Mucosa of stomach (tissue), 1 donor: Measurements from ENCODE around the gene ATOH8.
A peak's percentile ranks its signal among the peaks of the same experiment; 100 is the strongest.

Source experiments
- H3K27me3 ChIP-seq: one replicate; pipeline ENCODE4 v1.7.0; 2013; ENCODE audit warnings: mild to moderate bottlenecking, low read length; ENCODE audit not compliant: control insufficient read depth, insufficient read depth
- H3K36me3 ChIP-seq: one replicate; pipeline ENCODE4 v1.7.0; 2013; ENCODE audit warnings: low read length; ENCODE audit not compliant: control insufficient read depth, insufficient read depth
- H3K4me1 ChIP-seq: one replicate; pipeline ENCODE4 v1.7.0; 2013; ENCODE audit warnings: mild to moderate bottlenecking, low read length; ENCODE audit not compliant: control insufficient read depth, insufficient read depth
- H3K4me3 ChIP-seq: one replicate; pipeline ENCODE4 v1.7.0; 2013; ENCODE audit warnings: low read length
- H3K9ac ChIP-seq: one replicate; pipeline ENCODE4 v1.7.0; 2013; ENCODE audit warnings: mild to moderate bottlenecking, low read length, moderate library complexity
- H3K9me3 ChIP-seq: one replicate; pipeline ENCODE4 v1.7.0; 2013; ENCODE audit warnings: mild to moderate bottlenecking, low read length, moderate library complexity; ENCODE audit not compliant: control insufficient read depth
- donor health status: Pancreatic carcinoma.

Gene ATOH8

GRCh38 chr2:85753035-85753524 lies 711 bp upstream of the ATOH8 start:
- peaks cover 35% of the 10 kb centered on the region for H3K27me3 ChIP-seq
- H3K9ac ChIP-seq, result no peak overlapping the region
- no peaks in the 10 kb centered on the region for H3K36me3 ChIP-seq
- no peaks in the 10 kb centered on the region for H3K9me3 ChIP-seq
- no peak overlapping the region for H3K4me3 ChIP-seq
- peaks cover 48% of the 10 kb centered on the region for H3K4me1 ChIP-seq

GRCh38 chr2:85754313-85755095 lies 713 bp downstream of the ATOH8 start:
- Histone ChIP-seq H3K9ac (peak overlapping the region; percentile 45), H3K9me3 (no peaks in the 10 kb centered on the region), H3K4me3 (peak overlapping the region; percentile 49), H3K36me3 (no peaks in the 10 kb centered on the region), H3K4me1 (peaks cover 48% of the 10 kb centered on the region), H3K27me3 (peaks cover 35% of the 10 kb centered on the region)

- Histone ChIP-seq H3K4me1 (peaks cover 47% of the 10 kb centered on the region), H3K36me3 (no peaks in the 10 kb centered on the region), H3K9ac (peak overlapping the region; percentile 45), H3K27me3 (peaks cover 35% of the 10 kb centered on the region), H3K4me3 (peak overlapping the region; percentile 49), H3K9me3 (no peaks in the 10 kb centered on the region)
Measured at GRCh38 chr2:85755122-85756027, 1.6 kb downstream of the ATOH8 start.

GRCh38 chr2:85756195-85756594 lies 2.4 kb downstream of the ATOH8 start:
- H3K4me3 ChIP-seq, result no peak overlapping the region
- no peaks in the 10 kb centered on the region for H3K9me3 ChIP-seq
- no peaks in the 10 kb centered on the region for H3K36me3 ChIP-seq
- H3K4me1 ChIP-seq, result peaks cover 52% of the 10 kb centered on the region
- H3K27me3 ChIP-seq, result peaks cover 35% of the 10 kb centered on the region
- peak overlapping the region; percentile 17 for H3K9ac ChIP-seq

- no peaks in the 10 kb centered on the region for H3K9me3 ChIP-seq
- H3K9ac ChIP-seq, result peak overlapping the region; percentile 36
- H3K36me3 ChIP-seq, result no peaks in the 10 kb centered on the region
- H3K4me3 ChIP-seq, result no peak overlapping the region
- peaks cover 34% of the 10 kb centered on the region for H3K27me3 ChIP-seq
- H3K4me1 ChIP-seq, result peaks cover 58% of the 10 kb centered on the region
Measured at GRCh38 chr2:85756822-85757435, 3.1 kb downstream of the ATOH8 start.

GRCh38 chr2:85757860-85758259 lies 4.1 kb downstream of the ATOH8 start:
- Histone ChIP-seq H3K9ac (no peak overlapping the region), H3K4me3 (no peak overlapping the region)

GRCh38 chr2:85758361-85759256 lies 4.8 kb downstream of the ATOH8 start:
- Histone ChIP-seq H3K9me3 (no peaks in the 10 kb centered on the region), H3K4me1 (peaks cover 50% of the 10 kb centered on the region), H3K9ac (no peak overlapping the region), H3K4me3 (no peak overlapping the region), H3K27me3 (peaks cover 19% of the 10 kb centered on the region), H3K36me3 (no peaks in the 10 kb centered on the region)

More at GRCh38 chr2:85757860-85758259, 4.1 kb downstream of the ATOH8 start:
- peaks cover 57% of the 10 kb centered on the region for H3K4me1 ChIP-seq
- H3K36me3 ChIP-seq, result no peaks in the 10 kb centered on the region
- H3K9me3 ChIP-seq, result no peaks in the 10 kb centered on the region
- H3K27me3 ChIP-seq, result peaks cover 25% of the 10 kb centered on the region

- no peak overlapping the region for H3K9ac ChIP-seq
- peaks cover 50% of the 10 kb centered on the region for H3K4me1 ChIP-seq
- H3K36me3 ChIP-seq, result no peaks in the 10 kb centered on the region
- H3K9me3 ChIP-seq, result no peaks in the 10 kb centered on the region
- H3K4me3 ChIP-seq, result no peak overlapping the region
- peaks cover 19% of the 10 kb centered on the region for H3K27me3 ChIP-seq
Measured at GRCh38 chr2:85759257-85759613, 5.4 kb downstream of the ATOH8 start.

GRCh38 chr2:85760371-85760770 lies 6.6 kb downstream of the ATOH8 start:
- no peaks in the 10 kb centered on the region for H3K36me3 ChIP-seq
- H3K4me1 ChIP-seq, result peaks cover 42% of the 10 kb centered on the region
- no peak overlapping the region for H3K4me3 ChIP-seq

GRCh38 chr2:85760872-85761271 lies 7.1 kb downstream of the ATOH8 start:
- peaks cover 37% of the 10 kb centered on the region for H3K4me1 ChIP-seq
- H3K4me3 ChIP-seq, result no peak overlapping the region
- H3K36me3 ChIP-seq, result no peaks in the 10 kb centered on the region
- H3K9ac ChIP-seq, result no peak overlapping the region
- H3K27me3 ChIP-seq, result peaks cover 5% of the 10 kb centered on the region
- no peaks in the 10 kb centered on the region for H3K9me3 ChIP-seq

More at GRCh38 chr2:85760371-85760770, 6.6 kb downstream of the ATOH8 start:
- Histone ChIP-seq H3K9ac (no peak overlapping the region), H3K27me3 (peaks cover 9% of the 10 kb centered on the region), H3K9me3 (no peaks in the 10 kb centered on the region)

GRCh38 chr2:85761512-85761944 lies 7.7 kb downstream of the ATOH8 start:
- no peaks in the 10 kb centered on the region for H3K36me3 ChIP-seq
- no peaks in the 10 kb centered on the region for H3K27me3 ChIP-seq
- no peak overlapping the region for H3K9ac ChIP-seq
- peaks cover 30% of the 10 kb centered on the region for H3K4me1 ChIP-seq
- no peak overlapping the region for H3K4me3 ChIP-seq
- H3K9me3 ChIP-seq, result no peaks in the 10 kb centered on the region
